ENCODE data around the gene NRN1. TPM values are rescaled to one million over a fixed set of nuclear protein-coding genes. Genes with fewer than 3 reads are reported as not detected.

NRN1 gene
- total RNA-seq, 4 donors from 2014 or later: 27.0 to 70.3 (median 53.4) TPM

DNA sequence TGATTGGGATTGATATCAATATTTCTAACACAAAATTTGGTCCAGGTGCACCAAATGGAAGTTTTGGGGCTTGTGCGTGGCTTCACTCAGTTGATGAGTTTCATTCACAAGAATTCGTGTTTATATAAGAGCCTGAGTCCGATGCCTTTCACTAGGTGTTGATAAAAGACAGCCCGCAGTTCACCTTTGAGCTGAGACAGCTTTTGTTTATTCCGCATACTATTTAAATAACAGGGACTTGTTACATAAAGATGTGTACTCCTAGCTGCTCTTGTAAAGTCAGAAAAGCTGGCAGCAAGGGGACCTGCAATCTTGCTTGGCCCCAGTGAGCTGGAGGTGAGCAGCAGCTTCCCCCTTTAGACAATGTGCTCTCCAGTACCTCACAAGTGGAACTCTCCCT, 19.0 kb upstream of the NRN1 start:
- TF ChIP-seq, protein P1, sequence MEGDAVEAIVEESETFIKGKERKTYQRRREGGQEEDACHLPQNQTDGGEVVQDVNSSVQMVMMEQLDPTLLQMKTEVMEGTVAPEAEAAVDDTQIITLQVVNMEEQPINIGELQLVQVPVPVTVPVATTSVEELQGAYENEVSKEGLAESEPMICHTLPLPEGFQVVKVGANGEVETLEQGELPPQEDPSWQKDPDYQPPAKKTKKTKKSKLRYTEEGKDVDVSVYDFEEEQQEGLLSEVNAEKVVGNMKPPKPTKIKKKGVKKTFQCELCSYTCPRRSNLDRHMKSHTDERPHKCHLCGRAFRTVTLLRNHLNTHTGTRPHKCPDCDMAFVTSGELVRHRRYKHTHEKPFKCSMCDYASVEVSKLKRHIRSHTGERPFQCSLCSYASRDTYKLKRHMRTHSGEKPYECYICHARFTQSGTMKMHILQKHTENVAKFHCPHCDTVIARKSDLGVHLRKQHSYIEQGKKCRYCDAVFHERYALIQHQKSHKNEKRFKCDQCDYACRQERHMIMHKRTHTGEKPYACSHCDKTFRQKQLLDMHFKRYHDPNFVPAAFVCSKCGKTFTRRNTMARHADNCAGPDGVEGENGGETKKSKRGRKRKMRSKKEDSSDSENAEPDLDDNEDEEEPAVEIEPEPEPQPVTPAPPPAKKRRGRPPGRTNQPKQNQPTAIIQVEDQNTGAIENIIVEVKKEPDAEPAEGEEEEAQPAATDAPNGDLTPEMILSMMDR (IDR thresholded peaks at IDR 0.05; ENCODE audit: low read depth): no peak

- TF ChIP-seq, protein P1 (IDR thresholded peaks at IDR 0.05; ENCODE audit: low read depth): no peak
Measured at GRCh38 chr6:6024220-6024619, 17.5 kb upstream of the NRN1 start.

DNA sequence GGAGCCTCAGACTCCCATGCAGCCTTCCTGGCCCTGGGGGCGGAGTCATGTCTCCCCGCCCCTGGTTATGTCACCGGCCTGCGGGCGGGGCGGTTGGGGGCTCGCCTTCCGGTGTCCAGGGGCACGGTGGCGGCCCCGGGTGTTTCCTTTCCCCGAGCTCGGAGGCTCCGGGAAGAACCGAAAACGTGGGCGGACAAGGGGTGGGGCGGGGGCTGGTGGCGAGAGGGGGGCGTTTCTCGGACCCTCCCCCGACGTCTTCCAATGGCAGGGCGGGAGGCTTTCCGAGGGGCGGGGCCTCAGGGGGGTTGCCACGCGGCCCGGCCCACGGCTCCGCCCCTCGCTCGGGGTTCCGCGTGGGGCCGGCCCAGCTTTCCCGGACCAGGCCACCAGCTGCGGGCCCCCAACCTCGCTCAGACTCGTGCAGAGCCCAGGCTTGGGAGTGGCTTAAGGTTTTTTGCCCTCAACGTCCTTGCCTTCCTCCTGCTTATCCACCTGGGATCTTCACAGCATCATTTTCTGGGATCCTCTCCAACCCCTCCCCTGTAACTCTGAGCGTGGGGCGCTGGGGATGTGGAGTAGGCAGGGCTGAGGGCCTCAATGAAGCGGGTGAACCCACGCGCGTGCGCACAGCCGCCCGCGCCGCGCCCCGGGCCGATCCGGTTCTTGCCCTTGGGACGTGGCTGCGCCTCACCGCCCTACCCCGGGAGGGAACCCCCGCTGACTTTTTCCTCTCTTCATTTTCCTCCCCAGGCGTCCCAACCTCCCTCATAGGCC, 2.1 kb upstream of the NRN1 start:
- TF ChIP-seq, protein P1 (IDR thresholded peaks at IDR 0.05; ENCODE audit: low read depth): no peak

- TF ChIP-seq, protein P1 (IDR thresholded peaks at IDR 0.05; ENCODE audit: low read depth): no peak
Measured at GRCh38 chr6:6008089-6008647, 1.4 kb upstream of the NRN1 start.

- TF ChIP-seq, protein P1 (IDR thresholded peaks at IDR 0.05; ENCODE audit: low read depth): no peak
Measured at GRCh38 chr6:6007366-6008088, 802 bp upstream of the NRN1 start.

DNA sequence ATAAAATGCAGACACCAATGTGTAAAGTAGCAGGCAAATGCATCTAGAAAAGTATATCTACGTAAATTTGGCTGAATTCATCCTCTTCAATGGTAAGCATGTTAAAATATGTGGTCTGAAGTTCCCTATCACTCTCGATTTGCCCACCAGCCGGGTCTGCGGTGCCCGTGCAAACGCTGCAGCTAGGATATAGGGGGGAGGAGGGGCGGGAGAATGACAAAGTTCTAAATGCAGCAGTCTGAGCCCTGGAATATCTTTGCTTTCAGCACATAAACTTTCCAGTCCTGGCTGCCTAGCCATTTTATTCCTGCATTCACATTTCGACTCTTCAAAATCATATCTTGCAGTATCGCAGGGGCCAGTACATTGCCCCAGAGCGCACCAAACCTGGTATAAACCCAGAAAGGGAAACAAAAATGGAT, 708 bp downstream of the NRN1 start:
- TF ChIP-seq, protein P1 (IDR thresholded peaks at IDR 0.05; ENCODE audit: low read depth): no peak

Data from subcutaneous adipose tissue (tissue), 4 donors.